ENCODE data around the gene FRRS1.

The FRRS1 gene

DNA sequence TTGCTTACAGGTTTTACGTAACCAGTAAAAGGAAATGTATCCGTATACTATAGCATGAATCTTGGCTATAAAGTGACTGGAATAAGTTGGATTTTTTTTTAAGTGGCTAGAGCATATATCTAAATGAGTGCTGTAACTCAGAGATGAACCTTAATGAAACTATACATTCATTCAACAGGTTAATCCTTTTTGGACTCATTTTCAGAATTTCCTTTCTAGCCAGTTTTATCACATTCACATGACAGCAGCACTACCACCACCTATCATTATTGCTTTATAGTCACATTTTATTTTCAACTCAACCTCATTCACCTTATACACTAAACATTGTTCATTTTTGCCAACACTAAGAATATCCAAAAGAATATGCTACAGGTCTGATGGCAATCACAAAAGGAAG, 30.6 kb downstream of the FRRS1 start:
- no peaks in the 10 kb centered on the region for H4K20me1 ChIP-seq (ENCODE audit: low read depth, low read length)
- TF ChIP-seq CTCF (IDR thresholded peaks at IDR 0.05; ENCODE audit: insufficient read depth, low read length, poor library complexity, severe bottlenecking) (no peak), EZH2phosphoT487 (conservative IDR thresholded peaks at IDR 0.05; ENCODE audit: low read length) (no peak)
- no peaks in the 10 kb centered on the region for H3F3A ChIP-seq (ENCODE audit: insufficient read depth)
- H3K27me3 ChIP-seq (ENCODE audit: low read length) = no peaks in the 10 kb centered on the region
- no peaks in the 10 kb centered on the region for H3K9me3 ChIP-seq (ENCODE audit: insufficient read depth, low read length)
- H2AFZ ChIP-seq (ENCODE audit: low read depth, low read length, severe bottlenecking) = no peak overlapping the region
- 0 out of 2 replicates have a peak, but pooled peaks cover under 1% of the 10 kb centered on the region for H3K36me3 ChIP-seq (ENCODE audit: low read length)
- H3K79me2 ChIP-seq (ENCODE audit: insufficient read depth, low read length) = no peaks in the 10 kb centered on the region
- no peaks in the 10 kb centered on the region for H3K9me2 ChIP-seq (replicated peaks; ENCODE audit: insufficient read depth, low read length)
- no peak overlapping the region for H3K4me3 ChIP-seq (ENCODE audit: insufficient read depth, low read length, poor library complexity, severe bottlenecking)
- no peak overlapping the region for H3K27ac ChIP-seq (ENCODE audit: low read depth, low read length)
- no peak overlapping the region for H3K4me2 ChIP-seq (ENCODE audit: low read depth, low read length, poor library complexity, severe bottlenecking)
- H3K9ac ChIP-seq (ENCODE audit: low read length) = no peak overlapping the region

DNA sequence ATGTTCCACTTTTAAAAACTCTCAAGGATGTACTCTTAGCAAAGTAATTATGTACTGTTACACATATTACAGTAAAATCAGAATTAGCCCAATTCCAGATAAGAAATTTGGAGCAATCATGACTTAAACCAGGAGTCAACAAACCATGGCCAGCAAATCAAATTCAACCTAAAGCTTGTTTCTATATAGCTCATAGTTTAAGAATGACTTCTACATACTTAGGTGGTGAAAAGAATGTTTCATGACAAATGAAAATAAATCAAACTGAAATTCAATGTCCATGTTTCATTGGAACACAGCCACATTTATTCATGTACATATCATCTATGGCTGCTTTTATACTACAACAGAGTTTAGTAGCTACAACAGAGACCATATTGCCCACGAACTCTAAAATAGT, 35.1 kb downstream of the FRRS1 start:
- no peaks in the 10 kb centered on the region for H3K36me3 ChIP-seq (ENCODE audit: low read length)
- no peaks in the 10 kb centered on the region for H3K9me2 ChIP-seq (replicated peaks; ENCODE audit: insufficient read depth, low read length)
- no peak overlapping the region for H3K27ac ChIP-seq (ENCODE audit: low read depth, low read length)
- H3K4me3 ChIP-seq (ENCODE audit: insufficient read depth, low read length, poor library complexity, severe bottlenecking) = no peak overlapping the region
- H3K9me3 ChIP-seq (ENCODE audit: insufficient read depth, low read length) = no peaks in the 10 kb centered on the region
- H3K4me2 ChIP-seq (ENCODE audit: low read depth, low read length, poor library complexity, severe bottlenecking) = no peak overlapping the region
- H3K27me3 ChIP-seq (ENCODE audit: low read length) = no peaks in the 10 kb centered on the region
- no peaks in the 10 kb centered on the region for H3K79me2 ChIP-seq (ENCODE audit: insufficient read depth, low read length)
- TF ChIP-seq CTCF (IDR thresholded peaks at IDR 0.05; ENCODE audit: insufficient read depth, low read length, poor library complexity, severe bottlenecking) (no peak), EZH2phosphoT487 (conservative IDR thresholded peaks at IDR 0.05; ENCODE audit: low read length) (no peak)
- no peak overlapping the region for H2AFZ ChIP-seq (ENCODE audit: low read depth, low read length, severe bottlenecking)
- H3F3A ChIP-seq (ENCODE audit: insufficient read depth) = no peaks in the 10 kb centered on the region
- H3K9ac ChIP-seq (ENCODE audit: low read length) = no peak overlapping the region
- H4K20me1 ChIP-seq (ENCODE audit: low read depth, low read length) = no peaks in the 10 kb centered on the region

- Histone ChIP-seq H3K9me3 (ENCODE audit: insufficient read depth, low read length) (no peaks in the 10 kb centered on the region), H3K36me3 (ENCODE audit: low read length) (no peaks in the 10 kb centered on the region), H3K79me2 (ENCODE audit: insufficient read depth, low read length) (no peaks in the 10 kb centered on the region), H3K4me2 (ENCODE audit: low read depth, low read length, poor library complexity, severe bottlenecking) (no peak overlapping the region), H3F3A (ENCODE audit: insufficient read depth) (no peaks in the 10 kb centered on the region), H3K27me3 (ENCODE audit: low read length) (no peaks in the 10 kb centered on the region), H3K4me3 (ENCODE audit: insufficient read depth, low read length, poor library complexity, severe bottlenecking) (no peak overlapping the region), H3K9me2 (replicated peaks; ENCODE audit: insufficient read depth, low read length) (no peaks in the 10 kb centered on the region), H4K20me1 (ENCODE audit: low read depth, low read length) (no peaks in the 10 kb centered on the region), H3K27ac (ENCODE audit: low read depth, low read length) (no peak overlapping the region), H3K9ac (ENCODE audit: low read length) (no peak overlapping the region), H2AFZ (ENCODE audit: low read depth, low read length, severe bottlenecking) (no peak overlapping the region)
- peak; percentile 69 for TF ChIP-seq CTCF (IDR thresholded peaks at IDR 0.05; ENCODE audit: insufficient read depth, low read length, poor library complexity, severe bottlenecking)
- no peak for TF ChIP-seq EZH2phosphoT487 (conservative IDR thresholded peaks at IDR 0.05; ENCODE audit: low read length)
These were observed 37.8 kb downstream of the FRRS1 start for GRCh38 chr1:99728494-99729235.
